Lung (tissue), 12 donors: ENCODE measurements around the gene WNT10A. TPM values are rescaled to one million over a fixed set of nuclear protein-coding genes. Genes with fewer than 3 reads are reported as not detected.

ENCODE experiments used
- ATAC-seq: fragments of 200-7000 bp; cut with Tn5 transposase; one replicate; pipeline ENCODE4 v1.9.1; 2020; ENCODE audit warnings: moderate number of reproducible peaks; ENCODE audit not compliant: insufficient read depth, low FRiP score
- DNase-seq, 3 donors: peaks; one replicate each; pipeline ENCODE4 v3.0.0-alpha.2; 2013 to 2017
- H3K27ac ChIP-seq, 2 donors: one replicate each; pipeline ENCODE4 v1.5.1; 2013; ENCODE audit warnings: mild to moderate bottlenecking in 2 of 2, moderate library complexity in 2 of 2, control low read depth in 1 of 2, inconsistent platforms in 1 of 2, low read depth in 1 of 2, low read length in 1 of 2
- H3K27me3 ChIP-seq, 3 donors: one replicate each; pipeline ENCODE4 v1.5.1; 2013; ENCODE audit warnings: low read length in 2 of 3; ENCODE audit not compliant: control insufficient read depth in 3 of 3, insufficient read depth in 3 of 3
- H3K36me3 ChIP-seq, 4 donors: one replicate each; pipeline ENCODE4 v1.5.1; 2013; ENCODE audit warnings: low read length in 4 of 4, mild to moderate bottlenecking in 1 of 4, moderate library complexity in 1 of 4; ENCODE audit not compliant: control insufficient read depth in 4 of 4, insufficient read depth in 4 of 4
- H3K4me1 ChIP-seq, 5 donors: one replicate each; pipeline ENCODE4 v1.5.1; 2013; ENCODE audit warnings: low read length in 5 of 5, mild to moderate bottlenecking in 2 of 5, moderate library complexity in 1 of 5; ENCODE audit not compliant: control insufficient read depth in 5 of 5, insufficient read depth in 5 of 5
- H3K4me3 ChIP-seq: one replicate; pipeline ENCODE4 v1.5.1; 2013; ENCODE audit warnings: mild to moderate bottlenecking, control low read depth, moderate library complexity
- H3K9ac ChIP-seq, 2 donors: one replicate each; pipeline ENCODE4 v1.5.1; 2013; ENCODE audit warnings: low read length in 2 of 2, control low read depth in 1 of 2; ENCODE audit not compliant: insufficient read depth in 1 of 2
- H3K9me3 ChIP-seq, 4 donors: one replicate each; pipeline ENCODE4 v1.5.1; 2013; ENCODE audit warnings: low read length in 3 of 4, mild to moderate bottlenecking in 1 of 4, moderate library complexity in 1 of 4; ENCODE audit not compliant: control insufficient read depth in 4 of 4, insufficient read depth in 3 of 4
- WGBS, 2 donors: extraction: QIAGEN DNeasy Blood & Tissue Kit; methylation state at CpG; one replicate each; pipeline ENCODE4 v1.1.7; 2013; 5-methylcytosine and 5-hydroxymethylcytosine counted together
- polyA plus RNA-seq, 2 donors: library from polyadenylated mRNA; stranded (reverse); fragments of 200-250 nt; gene quantifications; one replicate each; pipeline ENCODE4 v1.2.1, GENCODE V29; 2013
- total RNA-seq, 2 donors: library from RNA; depleted of rRNA in 1 of 2; stranded (reverse); fragments of >200 nt in 1 of 2; gene quantifications; one replicate each; pipeline ENCODE4 v1.2.1, GENCODE V29; 2014 to 2021
- TF ChIP-seq, protein P1 (sequence below): IDR thresholded peaks from 2 replicates; pipeline ENCODE4 v1.5.1; 2012; ENCODE audit warnings: mild to moderate bottlenecking; ENCODE audit errors: control extremely low read depth, extremely low read depth
- donor health status: control.
- donor health status: control.
- donor health status: Bipolar disorder and iron deficiency.
- donor health status: healthy.
- donor health status: DM: yes; HTN: yes; CAD: no.

Gene WNT10A
- total and polyA plus RNA-seq, 4 donors, result 0.17 to 0.77 (median 0.54) TPM

- TF ChIP-seq, protein P1, sequence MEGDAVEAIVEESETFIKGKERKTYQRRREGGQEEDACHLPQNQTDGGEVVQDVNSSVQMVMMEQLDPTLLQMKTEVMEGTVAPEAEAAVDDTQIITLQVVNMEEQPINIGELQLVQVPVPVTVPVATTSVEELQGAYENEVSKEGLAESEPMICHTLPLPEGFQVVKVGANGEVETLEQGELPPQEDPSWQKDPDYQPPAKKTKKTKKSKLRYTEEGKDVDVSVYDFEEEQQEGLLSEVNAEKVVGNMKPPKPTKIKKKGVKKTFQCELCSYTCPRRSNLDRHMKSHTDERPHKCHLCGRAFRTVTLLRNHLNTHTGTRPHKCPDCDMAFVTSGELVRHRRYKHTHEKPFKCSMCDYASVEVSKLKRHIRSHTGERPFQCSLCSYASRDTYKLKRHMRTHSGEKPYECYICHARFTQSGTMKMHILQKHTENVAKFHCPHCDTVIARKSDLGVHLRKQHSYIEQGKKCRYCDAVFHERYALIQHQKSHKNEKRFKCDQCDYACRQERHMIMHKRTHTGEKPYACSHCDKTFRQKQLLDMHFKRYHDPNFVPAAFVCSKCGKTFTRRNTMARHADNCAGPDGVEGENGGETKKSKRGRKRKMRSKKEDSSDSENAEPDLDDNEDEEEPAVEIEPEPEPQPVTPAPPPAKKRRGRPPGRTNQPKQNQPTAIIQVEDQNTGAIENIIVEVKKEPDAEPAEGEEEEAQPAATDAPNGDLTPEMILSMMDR, result no peak
- peaks cover 4 to 27% (median 24%) of the 10 kb centered on the region in 3 donors for H3K27me3 ChIP-seq
- H3K4me3 ChIP-seq, result no peak overlapping the region
- peaks cover 0 to 5% (median 0%) of the 10 kb centered on the region in 5 donors for H3K4me1 ChIP-seq
- peaks cover 0 to 2% (median 0%) of the 10 kb centered on the region in 4 donors for H3K9me3 ChIP-seq
- ATAC-seq (no peak), DNase-seq (no peak)
- H3K27ac ChIP-seq, result no peak overlapping the region
- H3K36me3 ChIP-seq, result no peaks in the 10 kb centered on the region
- H3K9ac ChIP-seq, result no peak overlapping the region
- WGBS, 2 donors, result 78 to 90% methylated on average over 7 of the region's 7 CpGs
Observed at GRCh38 chr2:218849721-218850120, 30.9 kb upstream of the WNT10A start.

GRCh38 chr2:218850796-218851195 is 29.9 kb upstream of the WNT10A start:
- Histone ChIP-seq H3K27me3 (peaks cover 4 to 36% (median 34%) of the 10 kb centered on the region in 3 donors), H3K4me3 (no peak overlapping the region), H3K36me3 (no peaks in the 10 kb centered on the region), H3K27ac (no peak overlapping the region), H3K9me3 (peaks cover 0 to 2% (median 0%) of the 10 kb centered on the region in 4 donors), H3K9ac (no peak overlapping the region), H3K4me1 (peaks cover 0 to 5% (median 0%) of the 10 kb centered on the region in 5 donors)
- WGBS, 2 donors, result 81 to 87% methylated on average over 2 of the region's 2 CpGs
- DNase-seq (no peak), ATAC-seq (no peak)
- TF ChIP-seq, protein P1, result no peak

GRCh38 chr2:218851286-218851685 is 29.4 kb upstream of the WNT10A start:
- peaks cover 4 to 41% (median 38%) of the 10 kb centered on the region in 3 donors for H3K27me3 ChIP-seq
- H3K9me3 ChIP-seq, result peaks cover 0 to 2% (median 0%) of the 10 kb centered on the region in 4 donors
- ATAC-seq (no peak), DNase-seq (no peak)
- H3K9ac ChIP-seq, result no peak overlapping the region
- H3K4me1 ChIP-seq, result peaks cover 0 to 5% (median 0%) of the 10 kb centered on the region in 5 donors
- no peak overlapping the region for H3K27ac ChIP-seq
- 47 to 62% methylated on average over 3 of the region's 3 CpGs for WGBS, 2 donors
- no peak overlapping the region for H3K4me3 ChIP-seq
- H3K36me3 ChIP-seq, result no peaks in the 10 kb centered on the region
- TF ChIP-seq, protein P1, result no peak
